HG02973 (cell line): ENCODE results near the gene TSHR.
"Not testable (repeated sequence)": the region's sequence is repeated elsewhere in the genome, so short reads cannot be mapped to it uniquely, and the experiment has no call there.

Source experiments
- ATAC-seq: cut with Tn5 transposase; IDR thresholded peaks from one replicate; pipeline ENCODE4 v1.9.1; 2021; ENCODE audit warnings: moderate library complexity; ENCODE audit not compliant: unreplicated experiment

The TSHR gene

DNA sequence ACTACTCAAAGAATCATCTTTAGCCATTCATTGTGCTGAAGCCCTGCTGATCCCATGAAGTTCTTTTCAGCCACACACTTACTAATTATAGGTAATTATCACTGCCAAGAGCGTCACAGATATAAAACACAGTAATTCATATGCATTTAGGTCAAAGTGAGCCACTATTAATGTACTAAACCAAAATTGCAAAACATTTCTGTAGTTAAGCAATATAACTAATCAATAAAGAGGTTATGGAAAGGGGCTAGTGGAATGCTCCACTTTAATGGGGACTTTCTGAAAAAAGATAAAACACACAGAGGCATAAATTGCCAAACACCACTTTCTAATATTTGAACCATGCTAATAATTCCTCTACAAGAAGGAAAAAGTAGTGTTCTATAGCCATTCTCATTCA lies 7.1 kb upstream of the TSHR start:
- ATAC-seq, result no peak

DNA sequence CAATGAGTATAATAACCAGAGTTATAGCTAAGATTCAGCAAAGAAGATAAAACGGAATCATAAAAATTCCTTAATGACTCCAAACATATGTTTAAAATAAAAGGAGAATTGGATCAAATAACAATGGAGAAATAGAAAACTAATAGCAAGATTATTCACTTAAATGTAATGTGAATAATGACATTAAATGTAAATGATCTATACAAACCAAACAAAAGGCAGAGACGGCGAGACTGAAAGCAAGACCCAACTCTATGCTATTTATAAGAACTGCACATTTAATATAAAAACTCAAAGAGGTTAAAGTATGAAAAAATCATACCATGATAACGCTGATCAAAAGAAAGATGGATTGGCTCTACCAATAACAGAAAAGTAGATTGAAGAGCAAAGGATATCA lies 3.9 kb upstream of the TSHR start:
- ATAC-seq, result no peak

GRCh38 chr14:80953211-80953610 lies 2.2 kb upstream of the TSHR start:
- ATAC-seq, result not testable (repeated sequence)

DNA sequence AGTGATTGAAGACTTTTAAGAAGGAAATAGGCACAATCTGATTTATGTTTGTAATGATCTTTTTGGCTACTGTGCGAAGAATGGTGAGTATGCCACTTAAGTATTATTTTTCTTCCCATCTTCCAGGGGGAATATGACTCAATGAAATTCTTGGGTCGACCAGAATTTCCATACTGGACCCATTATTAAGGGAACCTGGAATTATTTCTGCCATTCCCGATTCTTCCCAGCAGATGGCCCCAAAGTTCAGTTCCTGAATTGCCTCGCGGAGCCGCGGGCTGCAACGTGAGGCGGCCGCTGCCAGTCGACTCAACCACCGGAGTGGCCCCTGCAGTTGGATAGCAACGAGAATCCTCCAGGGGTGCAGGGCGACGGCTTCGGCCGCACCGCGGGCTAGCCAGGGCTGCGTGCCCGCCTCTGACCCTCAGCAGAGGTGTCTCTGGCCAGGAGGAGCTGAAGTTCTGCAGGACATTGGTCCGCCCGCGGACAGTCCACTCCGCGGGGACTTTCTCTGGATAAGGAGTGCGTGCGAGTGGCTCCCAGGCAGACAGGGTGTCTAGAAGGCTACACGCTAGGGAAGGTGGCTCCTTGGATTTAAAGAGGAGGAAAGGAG lies 628 bp upstream of the TSHR start:
- peak; percentile 19 for ATAC-seq

- ATAC-seq, result no peak
Observed at GRCh38 chr14:80956102-80956501, 681 bp downstream of the TSHR start.

- no peak for ATAC-seq
Observed at GRCh38 chr14:80956922-80957321, 1.5 kb downstream of the TSHR start.

DNA sequence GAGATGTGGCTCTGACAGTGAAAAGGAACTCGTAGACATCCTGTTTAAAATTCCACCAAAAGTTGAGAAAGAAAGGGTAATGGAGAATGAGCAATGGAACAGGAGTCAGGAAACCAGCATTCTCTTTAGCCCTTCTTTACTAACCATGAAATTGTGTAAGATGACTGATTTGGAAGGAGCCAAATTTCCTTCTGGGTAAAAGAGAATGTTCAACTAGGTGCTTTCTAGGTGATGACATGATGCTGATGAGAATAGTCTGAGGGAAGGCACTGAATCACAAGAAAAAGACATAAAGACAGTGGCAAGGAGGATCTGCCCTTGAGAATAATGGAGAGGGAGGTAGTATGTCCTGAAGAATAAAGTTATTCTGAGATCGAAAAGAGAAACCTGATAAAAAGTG lies 2.2 kb downstream of the TSHR start:
- no peak for ATAC-seq

DNA sequence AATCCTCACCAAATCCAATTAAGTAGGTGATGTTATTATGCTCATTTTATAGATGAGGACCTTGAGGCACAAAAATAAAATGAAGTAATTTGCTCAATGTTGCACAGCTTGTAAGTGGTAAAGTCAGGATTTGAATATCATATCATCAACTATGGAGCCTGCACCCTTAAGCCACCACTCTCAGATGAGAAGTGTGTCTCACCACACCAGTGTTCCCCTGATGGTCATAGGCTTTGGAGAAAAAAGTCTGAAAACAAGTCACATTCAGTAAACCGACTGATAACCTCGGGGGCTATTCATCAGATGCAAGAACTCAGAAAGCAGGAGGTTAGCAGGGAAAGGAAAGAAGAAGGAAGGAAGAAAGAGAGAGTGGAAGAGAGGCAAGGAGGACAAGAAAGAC lies 2.8 kb downstream of the TSHR start:
- ATAC-seq, result no peak

DNA sequence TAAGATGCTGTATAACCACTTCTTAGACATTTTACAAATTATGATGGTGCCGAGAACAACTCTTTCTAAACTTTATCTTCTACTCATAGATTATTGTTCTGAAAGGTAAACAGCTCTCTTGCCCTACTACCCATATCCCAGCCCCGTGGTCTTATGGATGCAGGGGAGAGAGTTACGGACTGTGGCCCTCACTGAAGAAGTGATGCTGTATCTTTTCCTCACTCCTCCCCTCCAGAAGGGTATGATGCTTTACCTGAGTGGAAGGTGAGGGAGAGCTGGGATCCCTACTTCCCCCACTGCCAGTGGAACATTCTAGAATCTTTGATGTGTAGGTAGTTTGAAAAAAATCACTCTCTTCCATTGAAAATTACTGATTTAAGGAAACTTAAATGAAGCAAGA lies 3.5 kb downstream of the TSHR start:
- no peak for ATAC-seq

GRCh38 chr14:80959496-80959895 lies 4.1 kb downstream of the TSHR start:
- ATAC-seq, result peak; percentile 99

- ATAC-seq, result no peak
Observed at GRCh38 chr14:80965037-80965436, 9.6 kb downstream of the TSHR start.

GRCh38 chr14:80973931-80974641 lies 18.7 kb downstream of the TSHR start:
- no peak for ATAC-seq

- ATAC-seq, result no peak
Observed at GRCh38 chr14:80974679-80975078, 19.3 kb downstream of the TSHR start.

GRCh38 chr14:80977221-80977620 lies 21.8 kb downstream of the TSHR start:
- no peak for ATAC-seq

DNA sequence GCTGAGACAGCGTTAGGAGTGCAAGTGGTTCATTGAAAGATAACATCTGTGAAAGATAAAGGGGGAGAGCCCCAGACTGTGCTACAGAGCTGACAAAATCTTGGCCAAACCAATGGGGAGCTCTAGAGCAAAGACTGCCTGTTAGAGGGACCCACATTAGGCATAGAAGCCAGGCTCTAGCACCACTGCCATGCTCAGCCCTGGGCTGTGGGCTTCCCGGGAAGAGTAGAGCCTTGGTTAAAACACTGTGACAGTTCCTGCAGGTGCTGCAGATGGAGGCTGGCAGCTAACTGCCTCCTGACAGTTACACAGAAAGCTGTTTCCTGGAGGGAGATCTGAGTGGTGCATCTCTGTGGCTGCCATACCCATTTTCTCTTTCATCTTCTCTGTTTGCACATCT lies 23.0 kb downstream of the TSHR start:
- ATAC-seq, result no peak

DNA sequence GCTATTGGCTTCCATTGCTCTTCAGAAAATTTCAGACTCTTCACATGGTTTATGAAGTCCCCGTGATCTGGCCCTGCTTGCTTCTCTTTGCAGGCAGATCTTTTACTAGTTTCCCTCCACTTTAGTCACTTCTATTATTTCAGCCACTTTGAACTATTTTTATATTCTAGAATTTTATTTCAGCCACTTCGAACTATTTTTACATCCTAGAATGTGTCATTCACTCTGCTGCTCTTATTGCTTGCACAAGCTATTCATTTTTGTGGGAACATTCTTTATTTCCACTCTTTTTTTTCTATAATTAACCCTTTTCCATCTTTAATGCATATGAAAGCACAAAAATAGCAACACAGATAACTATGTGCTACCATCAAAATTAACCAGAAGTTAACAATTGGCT lies 24.5 kb downstream of the TSHR start:
- no peak for ATAC-seq

- ATAC-seq, result no peak
Observed at GRCh38 chr14:80981156-80981555, 25.7 kb downstream of the TSHR start.

- no peak for ATAC-seq
Observed at GRCh38 chr14:80981673-80982072, 26.3 kb downstream of the TSHR start.

DNA sequence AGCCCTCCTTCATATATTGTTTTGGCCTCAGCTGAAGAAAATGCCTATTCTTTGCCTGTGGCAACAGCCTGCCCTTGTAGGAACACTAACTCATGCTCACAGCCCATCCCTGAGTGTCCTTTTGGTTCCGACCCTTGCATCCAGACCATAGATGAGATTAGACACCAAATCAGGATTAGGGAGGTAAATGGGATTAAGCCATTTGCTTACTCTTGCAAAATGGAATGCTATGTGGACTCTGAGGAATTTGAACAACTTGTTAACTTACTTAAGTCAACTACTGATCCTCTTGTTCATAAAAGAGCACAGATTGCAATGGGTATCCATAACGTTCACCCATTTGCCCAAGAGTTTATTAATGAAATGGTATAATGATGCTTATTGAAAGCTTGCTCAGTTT lies 27.3 kb downstream of the TSHR start:
- ATAC-seq, result no peak

DNA sequence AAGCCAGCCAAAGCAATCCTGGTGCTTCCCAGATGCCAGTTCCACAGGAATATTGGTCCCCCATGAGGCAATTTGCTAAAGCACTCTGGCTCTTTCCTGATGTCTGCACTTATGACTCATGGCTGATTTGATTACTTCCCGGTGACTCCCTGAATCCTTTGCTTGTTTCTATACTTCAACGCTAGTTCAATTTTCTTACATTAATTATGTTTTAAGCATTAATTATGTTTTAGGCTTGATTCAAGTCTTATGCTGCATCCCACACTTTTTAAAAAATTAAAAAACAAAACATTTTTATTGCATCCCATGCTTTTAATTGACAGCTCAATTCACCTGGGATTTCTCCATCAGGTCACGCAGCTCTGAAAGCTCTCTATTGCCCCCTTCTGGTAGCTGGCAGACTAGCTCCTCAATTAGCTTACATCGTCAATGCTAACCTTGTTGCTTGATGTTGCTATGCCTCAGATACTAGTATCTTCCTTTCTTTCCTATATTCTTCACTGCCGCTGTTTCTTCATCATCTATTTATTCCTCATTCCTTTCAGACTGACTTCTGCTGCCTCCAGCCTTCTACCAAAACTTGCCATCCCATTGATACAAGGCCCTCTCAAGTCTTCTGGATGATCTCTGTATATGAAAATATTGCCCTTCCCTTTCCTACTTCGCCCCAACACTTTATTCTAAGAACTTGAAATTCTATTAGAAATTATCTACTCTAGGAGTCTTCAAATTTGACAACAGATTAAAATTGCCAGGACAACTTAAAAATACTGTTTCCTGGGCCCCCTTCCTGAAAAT lies 32.0 kb downstream of the TSHR start:
- ATAC-seq, result peak; percentile 71

DNA sequence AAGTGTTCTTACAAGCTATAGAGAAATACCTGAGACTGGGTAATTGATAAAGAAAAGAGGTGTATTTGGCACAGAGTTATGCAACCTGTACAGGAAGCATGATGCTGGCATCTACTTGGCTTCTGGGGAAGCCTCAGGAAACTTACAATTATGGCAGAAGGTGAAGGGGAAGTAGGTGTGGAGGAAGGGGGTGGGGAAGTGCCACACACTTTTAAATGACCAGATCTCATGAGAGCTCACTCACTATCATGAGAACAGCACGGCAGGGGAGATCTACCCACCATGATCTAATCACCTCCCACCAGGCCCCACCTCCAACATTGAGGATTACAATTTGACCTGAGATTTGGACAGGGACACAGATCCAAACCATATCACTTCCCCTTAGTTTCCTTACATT lies 32.8 kb downstream of the TSHR start:
- ATAC-seq, result no peak
